Measurements from ENCODE around the gene PTPRC. TPM values are rescaled to one million over a fixed set of nuclear protein-coding genes. Genes with fewer than 3 reads are reported as not detected.

PTPRC gene
- total RNA-seq, 2 donors from 2014 or later = 11.2 to 18.7 TPM

DNA sequence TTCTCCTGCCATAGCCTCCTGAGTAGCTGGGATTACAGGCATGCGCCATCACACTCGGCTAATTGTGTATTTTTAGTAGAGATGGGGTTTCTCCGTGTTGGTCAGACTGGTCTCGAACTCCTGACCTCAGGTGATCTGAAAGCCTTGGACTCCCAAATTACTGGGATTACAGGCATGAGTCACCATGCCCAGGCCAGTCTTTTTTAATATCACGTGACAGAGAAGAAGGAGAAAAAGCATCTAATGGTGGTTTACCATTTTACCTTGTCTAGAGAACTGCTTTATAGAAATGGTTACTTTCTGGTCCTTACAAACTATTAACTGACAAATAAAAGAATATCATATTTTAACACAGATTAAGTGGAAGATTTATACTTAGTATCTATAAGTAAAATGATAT lies 168.0 kb downstream of the PTPRC start:
- no peak overlapping the region for H3K27ac ChIP-seq
- TF ChIP-seq, protein P1, sequence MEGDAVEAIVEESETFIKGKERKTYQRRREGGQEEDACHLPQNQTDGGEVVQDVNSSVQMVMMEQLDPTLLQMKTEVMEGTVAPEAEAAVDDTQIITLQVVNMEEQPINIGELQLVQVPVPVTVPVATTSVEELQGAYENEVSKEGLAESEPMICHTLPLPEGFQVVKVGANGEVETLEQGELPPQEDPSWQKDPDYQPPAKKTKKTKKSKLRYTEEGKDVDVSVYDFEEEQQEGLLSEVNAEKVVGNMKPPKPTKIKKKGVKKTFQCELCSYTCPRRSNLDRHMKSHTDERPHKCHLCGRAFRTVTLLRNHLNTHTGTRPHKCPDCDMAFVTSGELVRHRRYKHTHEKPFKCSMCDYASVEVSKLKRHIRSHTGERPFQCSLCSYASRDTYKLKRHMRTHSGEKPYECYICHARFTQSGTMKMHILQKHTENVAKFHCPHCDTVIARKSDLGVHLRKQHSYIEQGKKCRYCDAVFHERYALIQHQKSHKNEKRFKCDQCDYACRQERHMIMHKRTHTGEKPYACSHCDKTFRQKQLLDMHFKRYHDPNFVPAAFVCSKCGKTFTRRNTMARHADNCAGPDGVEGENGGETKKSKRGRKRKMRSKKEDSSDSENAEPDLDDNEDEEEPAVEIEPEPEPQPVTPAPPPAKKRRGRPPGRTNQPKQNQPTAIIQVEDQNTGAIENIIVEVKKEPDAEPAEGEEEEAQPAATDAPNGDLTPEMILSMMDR (IDR thresholded peaks at IDR 0.05) = no peak
- no peak for DNase-seq
- no peak overlapping the region for H3K4me3 ChIP-seq
- H3K27me3 ChIP-seq = no peaks in the 10 kb centered on the region
- no peaks in the 10 kb centered on the region for H3K9me3 ChIP-seq
- H3K4me1 ChIP-seq = no peaks in the 10 kb centered on the region
- H3K36me3 ChIP-seq = no peaks in the 10 kb centered on the region
- intact Hi-C loops (cut with DNase I) = no loop called here
- H3K9ac ChIP-seq (ENCODE audit: low read depth in 2 of 2, low read length in 2 of 2) = no peak overlapping the region

Other genes with a start within 250 kb of the PTPRC start
- not detected for gene ATP6V1G3, start 98.4 kb upstream of the PTPRC start, total RNA-seq

All from colonic mucosa (tissue), 4 donors.